ENCODE data around the gene CHRNB4.

Gene CHRNB4

GRCh38 chr15:78641749-78642275 lies 802 bp upstream of the CHRNB4 start:
- no peak overlapping the region for H3K4me3 ChIP-seq (ENCODE audit: low read depth, low read length)
- DNase-seq (ENCODE audit: low read depth): no peak
- TF ChIP-seq, protein P1, sequence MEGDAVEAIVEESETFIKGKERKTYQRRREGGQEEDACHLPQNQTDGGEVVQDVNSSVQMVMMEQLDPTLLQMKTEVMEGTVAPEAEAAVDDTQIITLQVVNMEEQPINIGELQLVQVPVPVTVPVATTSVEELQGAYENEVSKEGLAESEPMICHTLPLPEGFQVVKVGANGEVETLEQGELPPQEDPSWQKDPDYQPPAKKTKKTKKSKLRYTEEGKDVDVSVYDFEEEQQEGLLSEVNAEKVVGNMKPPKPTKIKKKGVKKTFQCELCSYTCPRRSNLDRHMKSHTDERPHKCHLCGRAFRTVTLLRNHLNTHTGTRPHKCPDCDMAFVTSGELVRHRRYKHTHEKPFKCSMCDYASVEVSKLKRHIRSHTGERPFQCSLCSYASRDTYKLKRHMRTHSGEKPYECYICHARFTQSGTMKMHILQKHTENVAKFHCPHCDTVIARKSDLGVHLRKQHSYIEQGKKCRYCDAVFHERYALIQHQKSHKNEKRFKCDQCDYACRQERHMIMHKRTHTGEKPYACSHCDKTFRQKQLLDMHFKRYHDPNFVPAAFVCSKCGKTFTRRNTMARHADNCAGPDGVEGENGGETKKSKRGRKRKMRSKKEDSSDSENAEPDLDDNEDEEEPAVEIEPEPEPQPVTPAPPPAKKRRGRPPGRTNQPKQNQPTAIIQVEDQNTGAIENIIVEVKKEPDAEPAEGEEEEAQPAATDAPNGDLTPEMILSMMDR (IDR thresholded peaks at IDR 0.05; ENCODE audit: control insufficient read depth, extremely low read depth, insufficient read depth): no peak

- H3K4me3 ChIP-seq (ENCODE audit: low read depth, low read length): no peak overlapping the region
- no peak for DNase-seq (ENCODE audit: low read depth)
- TF ChIP-seq, protein P1 (IDR thresholded peaks at IDR 0.05; ENCODE audit: control insufficient read depth, extremely low read depth, insufficient read depth): no peak
These were observed 396 bp downstream of the CHRNB4 start for GRCh38 chr15:78640527-78641101.

DNA sequence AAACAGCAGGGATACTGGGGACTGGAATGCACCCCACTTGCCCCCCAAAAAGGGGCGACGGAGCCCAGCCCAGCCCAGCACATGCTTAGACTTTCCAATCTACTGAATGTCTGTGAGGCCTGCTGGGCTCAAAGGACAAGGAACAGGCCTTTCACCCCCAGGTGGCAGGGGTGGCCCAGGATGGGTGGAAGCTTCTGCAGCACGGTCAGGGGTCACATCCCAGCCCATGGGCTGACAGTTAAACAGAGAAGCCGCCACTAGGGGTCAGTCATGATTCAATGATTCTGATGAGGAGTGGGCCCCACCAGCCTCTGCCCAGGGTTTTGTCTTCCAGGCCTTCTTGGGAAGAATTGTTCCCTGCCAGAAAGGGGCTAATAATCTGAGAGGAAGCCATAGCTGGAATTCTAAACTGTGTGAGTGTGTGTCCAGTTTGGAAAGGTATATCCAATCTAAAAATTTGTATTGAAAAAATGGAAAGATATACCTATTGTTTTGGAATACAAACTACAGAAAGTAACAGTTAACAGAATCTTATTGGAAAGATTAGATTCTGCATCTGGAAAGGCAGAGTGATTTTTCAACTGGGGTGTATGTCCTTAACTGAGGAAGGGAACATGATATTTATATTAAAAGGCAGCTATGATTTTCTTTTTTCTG lies 2.2 kb downstream of the CHRNB4 start:
- TF ChIP-seq, protein P1 (IDR thresholded peaks at IDR 0.05; ENCODE audit: control insufficient read depth, extremely low read depth, insufficient read depth): peak; percentile 66
- no peak overlapping the region for H3K4me3 ChIP-seq (ENCODE audit: low read depth, low read length)
- no peak for DNase-seq (ENCODE audit: low read depth)

GRCh38 chr15:78637776-78638435 lies 3.1 kb downstream of the CHRNB4 start:
- no peak for DNase-seq (ENCODE audit: low read depth)
- TF ChIP-seq, protein P1 (IDR thresholded peaks at IDR 0.05; ENCODE audit: control insufficient read depth, extremely low read depth, insufficient read depth): no peak
- H3K4me3 ChIP-seq (ENCODE audit: low read depth, low read length): no peak overlapping the region

GRCh38 chr15:78636378-78636859 lies 4.6 kb downstream of the CHRNB4 start:
- H3K4me3 ChIP-seq (ENCODE audit: low read depth, low read length): no peak overlapping the region
- TF ChIP-seq, protein P1 (IDR thresholded peaks at IDR 0.05; ENCODE audit: control insufficient read depth, extremely low read depth, insufficient read depth): no peak
- DNase-seq (ENCODE audit: low read depth): no peak

GRCh38 chr15:78635346-78635745 lies 5.7 kb downstream of the CHRNB4 start:
- no peak overlapping the region for H3K4me3 ChIP-seq (ENCODE audit: low read depth, low read length)
- no peak for DNase-seq (ENCODE audit: low read depth)
- TF ChIP-seq, protein P1 (IDR thresholded peaks at IDR 0.05; ENCODE audit: control insufficient read depth, extremely low read depth, insufficient read depth): no peak
